C4-2B (cell line): ENCODE results near the gene ZNF121.

Source experiments
- CTCF ChIP-seq: fragments of 450-650 bp; conservative IDR thresholded peaks from 2 replicates; pipeline ENCODE4 v1.5.1; 2017; ENCODE audit warnings: mild to moderate bottlenecking
- ZFX ChIP-seq: fragments of 450-650 bp; IDR thresholded peaks from 2 replicates; pipeline ENCODE4 v1.6.1; 2017

GRCh38 chr19:9610484-9611113 lies 26.3 kb upstream of the ZNF121 start:
- TF ChIP-seq CTCF: no peak
- no peak for TF ChIP-seq ZFX
